H1 (cell line): ENCODE measurements around the gene SMIM28. TPM values are rescaled to one million over a fixed set of nuclear protein-coding genes. Genes with fewer than 3 reads are reported as not detected.

ENCODE experiments used
- NANOG ChIP-seq: IDR thresholded peaks from 2 replicates; pipeline ENCODE4 v1.6.1; 2011; ENCODE audit warnings: low read length, low read depth, mild to moderate bottlenecking, inconsistent platforms; ENCODE audit not compliant: insufficient read depth, poor library complexity, severe bottlenecking
- polyA plus RNA-seq, 7 experiments: library from polyadenylated mRNA; depleted of rRNA in 3 of 7; stranded (reverse) in 5 of 7; unstranded in 2 of 7; fragments of >200 nt in 5 of 7; fragments of 200-250 nt in 2 of 7; gene quantifications; 1 replicate in 5 of 7; 2 replicates in 1 of 7; 4 replicates in 1 of 7; pipeline versions ENCODE4 v1.2.1 to v1.2.3, GENCODE V29; 2011 to 2013; ENCODE audit warnings: missing spikeins in 2 of 7, mixed read lengths in 2 of 7
- total RNA-seq: library from RNA; stranded (reverse); fragmentation: NEBNext Ultra II Directional; extraction: Animal tissue kit (Norgen Biotek cat#: 25700); gene quantifications from 2 replicates; pipeline ENCODE4 v1.2.1, GENCODE V29; 2021
- TF ChIP-seq, protein P1 (sequence below): fragments of 300-600 bp; sonication (generic); IDR thresholded peaks from 2 replicates; pipeline ENCODE4 v1.7.1; 2012; ENCODE audit warnings: low read length, moderate library complexity, mild to moderate bottlenecking, inconsistent platforms; ENCODE audit not compliant: insufficient replicate concordance

SMIM28 gene
- total and polyA plus RNA-seq, 2 of the 8 experiments (the other 6 are each of a cell fraction or from before 2014, with no cell fraction given): not detected

DNA sequence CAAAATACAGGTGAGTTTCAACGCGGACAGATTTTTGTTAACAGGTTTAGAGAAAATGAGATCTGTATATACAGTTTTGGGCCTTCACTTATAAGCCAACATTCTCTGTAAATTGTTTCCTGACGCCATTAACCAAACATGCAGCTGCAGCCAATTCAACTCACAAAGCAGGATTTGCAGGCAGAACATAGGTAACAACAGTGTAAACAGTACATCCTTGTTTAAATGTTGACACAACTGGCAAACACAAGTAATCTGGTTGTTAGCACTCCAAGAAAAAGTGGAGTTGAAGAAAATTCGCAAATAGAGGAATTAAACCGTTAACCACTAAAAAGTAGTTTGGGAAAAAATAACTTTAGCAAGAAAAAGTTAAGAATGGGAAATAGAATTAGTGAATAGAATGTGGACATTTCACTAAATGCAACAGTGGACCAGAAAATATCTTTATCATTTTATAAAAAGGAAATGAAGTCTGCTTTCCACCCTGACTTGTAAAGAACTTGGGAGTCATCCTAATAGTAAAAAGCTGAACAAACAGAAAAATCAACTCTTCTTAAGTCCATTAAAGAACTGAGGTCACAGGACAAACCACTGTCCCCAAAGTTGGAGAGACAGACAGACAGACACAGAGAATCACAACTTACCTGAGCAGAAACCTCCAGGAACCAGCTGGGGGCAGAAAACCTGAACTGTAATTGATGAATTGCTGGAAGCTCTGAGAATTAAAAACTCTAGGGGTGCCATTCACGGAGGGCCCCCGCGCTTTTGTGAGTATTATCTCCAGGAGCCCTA lies 10.1 kb downstream of the SMIM28 start (continued):
- TF ChIP-seq, protein P1, sequence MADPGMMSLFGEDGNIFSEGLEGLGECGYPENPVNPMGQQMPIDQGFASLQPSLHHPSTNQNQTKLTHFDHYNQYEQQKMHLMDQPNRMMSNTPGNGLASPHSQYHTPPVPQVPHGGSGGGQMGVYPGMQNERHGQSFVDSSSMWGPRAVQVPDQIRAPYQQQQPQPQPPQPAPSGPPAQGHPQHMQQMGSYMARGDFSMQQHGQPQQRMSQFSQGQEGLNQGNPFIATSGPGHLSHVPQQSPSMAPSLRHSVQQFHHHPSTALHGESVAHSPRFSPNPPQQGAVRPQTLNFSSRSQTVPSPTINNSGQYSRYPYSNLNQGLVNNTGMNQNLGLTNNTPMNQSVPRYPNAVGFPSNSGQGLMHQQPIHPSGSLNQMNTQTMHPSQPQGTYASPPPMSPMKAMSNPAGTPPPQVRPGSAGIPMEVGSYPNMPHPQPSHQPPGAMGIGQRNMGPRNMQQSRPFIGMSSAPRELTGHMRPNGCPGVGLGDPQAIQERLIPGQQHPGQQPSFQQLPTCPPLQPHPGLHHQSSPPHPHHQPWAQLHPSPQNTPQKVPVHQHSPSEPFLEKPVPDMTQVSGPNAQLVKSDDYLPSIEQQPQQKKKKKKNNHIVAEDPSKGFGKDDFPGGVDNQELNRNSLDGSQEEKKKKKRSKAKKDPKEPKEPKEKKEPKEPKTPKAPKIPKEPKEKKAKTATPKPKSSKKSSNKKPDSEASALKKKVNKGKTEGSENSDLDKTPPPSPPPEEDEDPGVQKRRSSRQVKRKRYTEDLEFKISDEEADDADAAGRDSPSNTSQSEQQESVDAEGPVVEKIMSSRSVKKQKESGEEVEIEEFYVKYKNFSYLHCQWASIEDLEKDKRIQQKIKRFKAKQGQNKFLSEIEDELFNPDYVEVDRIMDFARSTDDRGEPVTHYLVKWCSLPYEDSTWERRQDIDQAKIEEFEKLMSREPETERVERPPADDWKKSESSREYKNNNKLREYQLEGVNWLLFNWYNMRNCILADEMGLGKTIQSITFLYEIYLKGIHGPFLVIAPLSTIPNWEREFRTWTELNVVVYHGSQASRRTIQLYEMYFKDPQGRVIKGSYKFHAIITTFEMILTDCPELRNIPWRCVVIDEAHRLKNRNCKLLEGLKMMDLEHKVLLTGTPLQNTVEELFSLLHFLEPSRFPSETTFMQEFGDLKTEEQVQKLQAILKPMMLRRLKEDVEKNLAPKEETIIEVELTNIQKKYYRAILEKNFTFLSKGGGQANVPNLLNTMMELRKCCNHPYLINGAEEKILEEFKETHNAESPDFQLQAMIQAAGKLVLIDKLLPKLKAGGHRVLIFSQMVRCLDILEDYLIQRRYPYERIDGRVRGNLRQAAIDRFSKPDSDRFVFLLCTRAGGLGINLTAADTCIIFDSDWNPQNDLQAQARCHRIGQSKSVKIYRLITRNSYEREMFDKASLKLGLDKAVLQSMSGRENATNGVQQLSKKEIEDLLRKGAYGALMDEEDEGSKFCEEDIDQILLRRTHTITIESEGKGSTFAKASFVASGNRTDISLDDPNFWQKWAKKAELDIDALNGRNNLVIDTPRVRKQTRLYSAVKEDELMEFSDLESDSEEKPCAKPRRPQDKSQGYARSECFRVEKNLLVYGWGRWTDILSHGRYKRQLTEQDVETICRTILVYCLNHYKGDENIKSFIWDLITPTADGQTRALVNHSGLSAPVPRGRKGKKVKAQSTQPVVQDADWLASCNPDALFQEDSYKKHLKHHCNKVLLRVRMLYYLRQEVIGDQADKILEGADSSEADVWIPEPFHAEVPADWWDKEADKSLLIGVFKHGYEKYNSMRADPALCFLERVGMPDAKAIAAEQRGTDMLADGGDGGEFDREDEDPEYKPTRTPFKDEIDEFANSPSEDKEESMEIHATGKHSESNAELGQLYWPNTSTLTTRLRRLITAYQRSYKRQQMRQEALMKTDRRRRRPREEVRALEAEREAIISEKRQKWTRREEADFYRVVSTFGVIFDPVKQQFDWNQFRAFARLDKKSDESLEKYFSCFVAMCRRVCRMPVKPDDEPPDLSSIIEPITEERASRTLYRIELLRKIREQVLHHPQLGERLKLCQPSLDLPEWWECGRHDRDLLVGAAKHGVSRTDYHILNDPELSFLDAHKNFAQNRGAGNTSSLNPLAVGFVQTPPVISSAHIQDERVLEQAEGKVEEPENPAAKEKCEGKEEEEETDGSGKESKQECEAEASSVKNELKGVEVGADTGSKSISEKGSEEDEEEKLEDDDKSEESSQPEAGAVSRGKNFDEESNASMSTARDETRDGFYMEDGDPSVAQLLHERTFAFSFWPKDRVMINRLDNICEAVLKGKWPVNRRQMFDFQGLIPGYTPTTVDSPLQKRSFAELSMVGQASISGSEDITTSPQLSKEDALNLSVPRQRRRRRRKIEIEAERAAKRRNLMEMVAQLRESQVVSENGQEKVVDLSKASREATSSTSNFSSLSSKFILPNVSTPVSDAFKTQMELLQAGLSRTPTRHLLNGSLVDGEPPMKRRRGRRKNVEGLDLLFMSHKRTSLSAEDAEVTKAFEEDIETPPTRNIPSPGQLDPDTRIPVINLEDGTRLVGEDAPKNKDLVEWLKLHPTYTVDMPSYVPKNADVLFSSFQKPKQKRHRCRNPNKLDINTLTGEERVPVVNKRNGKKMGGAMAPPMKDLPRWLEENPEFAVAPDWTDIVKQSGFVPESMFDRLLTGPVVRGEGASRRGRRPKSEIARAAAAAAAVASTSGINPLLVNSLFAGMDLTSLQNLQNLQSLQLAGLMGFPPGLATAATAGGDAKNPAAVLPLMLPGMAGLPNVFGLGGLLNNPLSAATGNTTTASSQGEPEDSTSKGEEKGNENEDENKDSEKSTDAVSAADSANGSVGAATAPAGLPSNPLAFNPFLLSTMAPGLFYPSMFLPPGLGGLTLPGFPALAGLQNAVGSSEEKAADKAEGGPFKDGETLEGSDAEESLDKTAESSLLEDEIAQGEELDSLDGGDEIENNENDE: no peak
- no peak for TF ChIP-seq NANOG
